A549 treated with AZD2906 at 1 μM for 4 hours (cell line): Measurements from ENCODE around the gene AGPAT3. TPM values are rescaled to one million over a fixed set of nuclear protein-coding genes. Genes with fewer than 3 reads are reported as not detected.

Experiments
- total RNA-seq: library from RNA; stranded (reverse); fragments of 200-300 nt; extraction: Qiagen RNA extraction; gene quantifications from 5 replicates; pipeline ENCODE4 v1.2.3, GENCODE V29; 2022

Gene AGPAT3
- 21.4 to 26.3 TPM (median 23.8 TPM) in 5 replicates for total RNA-seq

GRCh38 chr21:43864962-43865539 lies at the start of gene AGPAT3:
TSS of gene AGPAT3 (plus strand) at chr21:43865223. CDS start at chr21:43959682, 94,459 bp downstream.

DNA sequence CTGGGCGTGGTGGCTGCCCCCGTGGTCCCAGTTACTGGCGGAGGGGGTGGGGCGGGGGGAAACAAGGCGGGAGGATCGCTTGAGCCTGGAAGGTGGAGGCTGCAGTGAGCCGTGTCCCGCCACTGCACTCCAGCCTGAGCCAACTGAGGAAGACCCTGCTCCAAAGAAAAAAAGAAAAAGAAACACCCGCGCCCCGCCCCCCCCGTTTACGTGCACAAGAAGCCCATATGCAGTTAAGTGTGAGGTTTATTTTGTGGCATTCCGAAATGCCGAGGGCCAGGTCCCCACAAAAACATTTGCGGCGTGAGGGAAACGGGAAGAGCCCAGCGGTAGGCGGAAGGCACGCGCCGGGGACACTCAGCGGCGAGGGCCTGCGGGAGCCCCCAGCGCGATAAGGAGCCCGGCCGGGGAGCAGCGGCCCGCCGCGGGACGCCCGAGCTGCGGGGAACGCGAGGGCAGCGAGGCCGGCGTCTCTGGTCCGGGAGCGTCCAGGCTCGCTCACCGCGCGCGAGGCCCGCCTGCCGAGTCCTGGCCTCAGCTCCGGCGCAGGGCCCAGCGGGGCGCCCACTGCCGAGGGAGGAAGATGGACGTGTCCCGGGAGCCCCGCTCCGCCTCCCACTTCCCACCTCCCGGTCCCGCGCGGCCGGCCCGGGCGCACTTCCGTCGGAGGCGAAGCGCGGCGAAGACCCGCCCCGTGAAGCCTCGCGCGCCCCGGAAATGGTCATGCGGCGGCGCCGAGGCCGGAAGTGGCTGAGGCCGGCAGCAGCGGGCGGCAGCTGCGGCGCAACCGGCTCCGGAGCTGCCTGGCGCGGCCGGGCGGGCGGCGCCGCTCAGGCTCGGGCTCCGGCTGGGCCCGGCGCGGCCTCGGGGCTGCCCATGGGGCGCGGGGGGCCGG lies 146.8 kb downstream of the AGPAT3 start, which contains the start of gene TRAPPC10:
TRAPPC10 (plus strand) TSS at position 731 of the 895 bp plus-strand sequence. CDS start 185 bp downstream, outside the sequence.

Other genes starting within 250 kb of the AGPAT3 start
- 1.6 to 2.4 TPM (median 2.1 TPM) in 5 replicates for gene HSF2BP, start 205.7 kb upstream of the AGPAT3 start, total RNA-seq
- 34.2 to 41.8 TPM (median 35.9 TPM) in 5 replicates for gene RRP1B, start 205.7 kb upstream of the AGPAT3 start, total RNA-seq
- 214 to 358 TPM (median 327 TPM) in 5 replicates for gene PDXK, start 146.1 kb upstream of the AGPAT3 start, total RNA-seq
- gene CSTB, start 88.9 kb upstream of the AGPAT3 start, total RNA-seq: 76.0 to 95.5 TPM (median 90.3 TPM) in 5 replicates
- 30.6 to 37.3 TPM (median 32.8 TPM) in 5 replicates for gene RRP1, start 75.6 kb upstream of the AGPAT3 start, total RNA-seq
- 16.0 to 19.9 TPM (median 18.9 TPM) in 5 replicates for gene TRAPPC10, start 147.1 kb downstream of the AGPAT3 start, total RNA-seq
- gene PWP2, start 242.2 kb downstream of the AGPAT3 start, total RNA-seq: 1.6 to 2.6 TPM (median 1.9 TPM) in 5 replicates